ENCODE data around the gene SPACA7. TPM values are rescaled to one million over a fixed set of nuclear protein-coding genes. Genes with fewer than 3 reads are reported as not detected.

Gene SPACA7
- total RNA-seq, 1 donor from 2014 or later: not detected

DNA sequence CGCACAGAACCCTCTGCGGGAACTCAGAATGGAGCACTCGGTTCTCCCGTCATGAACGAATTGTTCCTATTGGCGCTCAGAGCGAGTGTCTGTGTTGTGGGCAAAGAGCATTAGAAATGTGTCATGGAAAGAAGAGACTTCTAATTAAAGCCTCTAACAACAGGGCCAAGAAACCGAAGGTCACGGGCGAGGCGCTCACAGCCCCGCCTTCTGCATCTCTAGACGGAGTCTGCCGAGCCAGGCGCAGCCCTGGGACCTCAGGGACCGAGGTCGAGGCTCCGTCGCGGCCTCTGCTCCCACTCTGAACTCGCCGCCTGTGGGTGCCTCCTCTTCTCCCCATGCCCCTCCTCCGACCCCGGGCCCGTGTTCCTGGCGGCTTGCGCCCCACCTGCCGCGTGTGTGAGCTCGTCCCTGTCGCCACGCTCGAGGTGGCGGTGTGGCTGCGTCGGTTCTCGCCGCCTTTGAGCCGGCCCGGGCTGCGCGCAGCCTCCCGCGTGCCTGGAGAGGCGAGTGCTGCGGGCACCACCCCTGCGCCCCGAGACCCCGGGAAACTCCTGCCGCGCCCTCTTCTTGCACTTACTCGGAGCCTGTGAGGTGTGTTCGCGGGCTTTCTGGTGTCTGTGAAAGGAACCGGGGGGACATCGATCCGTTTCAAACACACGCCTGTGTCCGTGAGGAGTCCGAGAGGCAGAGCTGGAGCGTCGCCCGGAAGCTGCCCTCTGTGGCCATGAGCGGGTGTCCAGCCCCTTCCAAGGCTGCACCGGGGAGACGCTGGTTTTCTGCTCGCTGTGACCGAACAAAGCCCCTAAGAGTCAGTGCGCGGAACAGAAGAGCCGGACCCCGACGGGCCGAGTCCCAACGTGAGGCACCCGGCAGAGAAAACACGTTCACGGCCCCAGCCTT lies 45.4 kb upstream of the SPACA7 start:
- Mint-ChIP-seq H3K27ac (ENCODE audit: unreplicated experiment) (no peak overlapping the region), H3K4me3 (ENCODE audit: unreplicated experiment) (no peak overlapping the region), H3K36me3 (ENCODE audit: low read depth, unreplicated experiment) (no peaks in the 10 kb centered on the region), H3K4me1 (ENCODE audit: unreplicated experiment) (no peaks in the 10 kb centered on the region), H3K9me3 (ENCODE audit: unreplicated experiment) (peaks cover 2% of the 10 kb centered on the region), H3K27me3 (ENCODE audit: unreplicated experiment) (peaks cover 12% of the 10 kb centered on the region)
- TF ChIP-seq, protein P1, sequence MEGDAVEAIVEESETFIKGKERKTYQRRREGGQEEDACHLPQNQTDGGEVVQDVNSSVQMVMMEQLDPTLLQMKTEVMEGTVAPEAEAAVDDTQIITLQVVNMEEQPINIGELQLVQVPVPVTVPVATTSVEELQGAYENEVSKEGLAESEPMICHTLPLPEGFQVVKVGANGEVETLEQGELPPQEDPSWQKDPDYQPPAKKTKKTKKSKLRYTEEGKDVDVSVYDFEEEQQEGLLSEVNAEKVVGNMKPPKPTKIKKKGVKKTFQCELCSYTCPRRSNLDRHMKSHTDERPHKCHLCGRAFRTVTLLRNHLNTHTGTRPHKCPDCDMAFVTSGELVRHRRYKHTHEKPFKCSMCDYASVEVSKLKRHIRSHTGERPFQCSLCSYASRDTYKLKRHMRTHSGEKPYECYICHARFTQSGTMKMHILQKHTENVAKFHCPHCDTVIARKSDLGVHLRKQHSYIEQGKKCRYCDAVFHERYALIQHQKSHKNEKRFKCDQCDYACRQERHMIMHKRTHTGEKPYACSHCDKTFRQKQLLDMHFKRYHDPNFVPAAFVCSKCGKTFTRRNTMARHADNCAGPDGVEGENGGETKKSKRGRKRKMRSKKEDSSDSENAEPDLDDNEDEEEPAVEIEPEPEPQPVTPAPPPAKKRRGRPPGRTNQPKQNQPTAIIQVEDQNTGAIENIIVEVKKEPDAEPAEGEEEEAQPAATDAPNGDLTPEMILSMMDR (IDR thresholded peaks at IDR 0.05; ENCODE audit: unreplicated experiment): no peak
- DNase-seq (ENCODE audit: low spot score): no peak

DNA sequence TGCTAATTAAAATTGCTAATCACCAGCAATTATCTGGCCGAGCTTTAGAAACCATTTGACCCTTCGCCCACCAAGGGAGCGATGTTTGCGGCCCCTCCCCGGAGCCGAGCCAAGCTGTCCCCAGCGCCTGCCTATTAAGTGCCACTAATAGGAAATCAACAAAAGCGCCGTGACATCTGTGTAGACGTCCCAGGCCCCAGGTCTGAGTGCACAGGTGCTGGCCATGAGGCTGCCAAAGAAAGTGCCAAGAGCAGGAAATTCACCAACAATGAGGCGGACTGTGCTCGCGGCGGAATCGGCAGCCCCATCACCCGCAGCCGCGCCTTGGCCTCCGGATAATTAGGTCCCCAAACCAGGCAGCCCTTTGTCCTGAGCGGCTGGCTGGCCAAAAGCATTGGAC lies 44.5 kb upstream of the SPACA7 start:
- H3K36me3 Mint-ChIP-seq (ENCODE audit: low read depth, unreplicated experiment): peaks cover 7% of the 10 kb centered on the region
- peaks cover 4% of the 10 kb centered on the region for H3K9me3 Mint-ChIP-seq (ENCODE audit: unreplicated experiment)
- TF ChIP-seq, protein P1 (IDR thresholded peaks at IDR 0.05; ENCODE audit: unreplicated experiment): no peak
- H3K4me1 Mint-ChIP-seq (ENCODE audit: unreplicated experiment): no peaks in the 10 kb centered on the region
- H3K4me3 Mint-ChIP-seq (ENCODE audit: unreplicated experiment): no peak overlapping the region
- no peak overlapping the region for H3K27ac Mint-ChIP-seq (ENCODE audit: unreplicated experiment)
- H3K27me3 Mint-ChIP-seq (ENCODE audit: unreplicated experiment): peaks cover 6% of the 10 kb centered on the region
- no peak for DNase-seq (ENCODE audit: low spot score)

DNA sequence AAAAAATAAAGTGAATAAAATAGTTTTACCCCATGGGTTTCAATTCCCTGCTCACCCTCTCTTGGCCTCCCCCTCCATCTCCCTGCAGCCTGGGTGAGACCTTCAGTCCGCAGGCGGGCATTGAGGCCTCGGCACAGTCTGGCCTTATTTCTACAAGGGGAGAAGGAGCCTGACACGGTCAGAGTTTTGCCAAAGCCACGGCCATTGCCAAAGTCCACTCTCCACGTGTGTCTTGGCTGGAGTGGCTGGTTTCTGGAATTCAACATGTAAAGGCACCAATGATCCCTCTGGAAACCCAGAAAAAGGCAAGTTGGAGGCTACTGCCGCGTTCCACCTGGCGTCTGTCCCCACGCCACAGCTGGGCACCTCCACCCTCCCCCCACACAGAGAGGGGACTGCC lies 43.4 kb upstream of the SPACA7 start:
- H3K4me1 Mint-ChIP-seq (ENCODE audit: unreplicated experiment): no peaks in the 10 kb centered on the region
- H3K27me3 Mint-ChIP-seq (ENCODE audit: unreplicated experiment): peaks cover 5% of the 10 kb centered on the region
- H3K9me3 Mint-ChIP-seq (ENCODE audit: unreplicated experiment): peaks cover 8% of the 10 kb centered on the region
- H3K36me3 Mint-ChIP-seq (ENCODE audit: low read depth, unreplicated experiment): peaks cover 11% of the 10 kb centered on the region
- no peak overlapping the region for H3K27ac Mint-ChIP-seq (ENCODE audit: unreplicated experiment)
- H3K4me3 Mint-ChIP-seq (ENCODE audit: unreplicated experiment): no peak overlapping the region
- DNase-seq (ENCODE audit: low spot score): no peak
- TF ChIP-seq, protein P1 (IDR thresholded peaks at IDR 0.05; ENCODE audit: unreplicated experiment): no peak

DNA sequence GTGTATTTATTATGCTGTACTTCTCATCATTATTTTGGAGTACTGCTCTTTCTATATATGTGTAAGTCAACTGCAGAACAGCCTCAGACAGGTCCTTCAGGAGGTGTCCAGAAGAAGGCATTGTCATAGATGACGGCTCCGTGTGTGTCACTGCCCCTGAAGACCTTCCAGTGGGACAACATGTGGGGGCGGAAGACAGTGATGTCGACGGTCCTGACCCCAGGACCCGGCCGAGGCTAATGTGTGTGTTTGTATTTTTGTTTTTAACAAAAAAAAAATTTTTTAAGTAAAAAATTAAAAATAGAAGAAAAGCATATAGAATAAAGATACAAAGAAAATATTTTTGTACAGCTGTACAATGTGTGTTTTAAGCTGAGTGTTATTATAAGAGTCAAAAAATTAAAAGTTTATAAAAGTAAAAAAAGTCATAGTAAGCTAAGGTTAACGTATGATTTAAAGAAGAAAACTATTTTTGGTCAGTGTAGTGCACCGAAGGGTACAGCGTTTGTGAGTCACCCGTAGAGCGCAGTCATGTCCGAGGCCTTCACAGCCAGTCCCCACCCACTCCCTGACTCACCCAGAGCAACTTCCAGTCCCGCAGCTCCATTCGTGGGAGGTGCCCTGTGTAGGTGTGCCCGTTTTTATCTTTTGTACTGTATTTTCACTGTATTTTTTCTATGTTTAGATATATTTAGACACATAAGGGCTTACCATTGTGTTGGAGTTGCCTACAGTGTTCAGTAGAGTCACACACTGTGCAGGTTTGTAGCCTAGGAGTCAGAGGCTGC lies 42.2 kb upstream of the SPACA7 start:
- Mint-ChIP-seq H3K9me3 (ENCODE audit: unreplicated experiment) (peaks cover 8% of the 10 kb centered on the region), H3K27ac (ENCODE audit: unreplicated experiment) (no peak overlapping the region), H3K36me3 (ENCODE audit: low read depth, unreplicated experiment) (peaks cover 11% of the 10 kb centered on the region), H3K4me3 (ENCODE audit: unreplicated experiment) (no peak overlapping the region), H3K4me1 (ENCODE audit: unreplicated experiment) (no peaks in the 10 kb centered on the region), H3K27me3 (ENCODE audit: unreplicated experiment) (peaks cover 5% of the 10 kb centered on the region)
- TF ChIP-seq, protein P1 (IDR thresholded peaks at IDR 0.05; ENCODE audit: unreplicated experiment): no peak
- DNase-seq (ENCODE audit: low spot score): no peak

Data from endothelial cell (in vitro differentiated cells).